T-cell (primary cell): ENCODE results near the gene ATR. TPM values are rescaled to one million over a fixed set of nuclear protein-coding genes. Genes with fewer than 3 reads are reported as not detected.

Experiments used
- ATAC-seq, 4 experiments: fragments of 200-7000 bp in 3 of 4; fragments of 150-1000 bp in 1 of 4; cut with Tn5 transposase; replicated peaks in 1 of 4; 1 replicate in 3 of 4; 2 replicates in 1 of 4; pipeline ENCODE4 v1.10.0; 2021; ENCODE audit warnings: moderate library complexity in 3 of 4, mild to moderate bottlenecking in 2 of 4, moderate number of reproducible peaks in 1 of 4
- CTCF ChIA-PET, 2 donors: fragments of 300-600 bp; sonication (Branson Sonifier 250); formaldehyde crosslinking; loops; one replicate each; lab custom pipeline; 2022; ENCODE audit warnings: antibody characterized with exemption in 2 of 2; lab: Charles Lee
- POLR2A ChIA-PET, 2 donors: fragments of 300-600 bp; sonication (Branson Sonifier 250); formaldehyde crosslinking; loops; one replicate each; lab custom pipeline; 2022; ENCODE audit warnings: antibody characterized with exemption in 2 of 2; lab: Charles Lee
- DNase-seq, 35 experiments: peaks; one replicate each; pipeline versions ENCODE4 v3.0.0 to v3.0.0-alpha.2; 2013 to 2023
- H3K27ac ChIP-seq: one replicate; pipeline ENCODE4 v1.5.1; 2013; ENCODE audit warnings: low read length
- H3K27me3 ChIP-seq, 2 experiments: replicated peaks in 1 of 2; 1 replicate in 1 of 2; 2 replicates in 1 of 2; pipeline versions ENCODE4 v1.6.1 to v1.7.0; 2013; ENCODE audit warnings: low read length in 1 of 2, mixed read lengths in 1 of 2; ENCODE audit not compliant: control insufficient read depth in 2 of 2, insufficient read depth in 2 of 2; ENCODE audit errors: extremely low read depth in 1 of 2
- H3K36me3 ChIP-seq, 2 donors: 1 replicate in 1 of 2; 2 replicates in 1 of 2; pipeline versions ENCODE4 v1.6.1 to v1.7.0; 2013; ENCODE audit warnings: low read length in 1 of 2; ENCODE audit not compliant: control insufficient read depth in 2 of 2, insufficient read depth in 1 of 2; ENCODE audit errors: extremely low read depth in 1 of 2
- H3K4me1 ChIP-seq, 2 experiments: 1 replicate in 1 of 2; 2 replicates in 1 of 2; pipeline versions ENCODE4 v1.6.1 to v1.7.0; 2013; ENCODE audit warnings: low read length in 2 of 2, mixed read lengths in 1 of 2; ENCODE audit not compliant: insufficient read depth in 2 of 2, control insufficient read depth in 1 of 2; ENCODE audit errors: extremely low read depth in 1 of 2
- H3K4me3 ChIP-seq, 2 donors: 1 replicate in 1 of 2; 2 replicates in 1 of 2; pipeline versions ENCODE4 v1.5.1 to v1.7.0; 2013; ENCODE audit warnings: mild to moderate bottlenecking in 2 of 2, low read length in 1 of 2, moderate library complexity in 1 of 2; ENCODE audit not compliant: control insufficient read depth in 1 of 2; ENCODE audit errors: extremely low read depth in 1 of 2
- H3K9me3 ChIP-seq: 2 replicates; pipeline ENCODE4 v1.7.0; 2013
- H3K27ac Mint-ChIP-seq, 2 donors: one replicate each; pipeline ENCODE4 v1.8.0; 2020 to 2021; ENCODE audit warnings: mild to moderate bottlenecking in 2 of 2, mixed read lengths in 2 of 2
- H3K27me3 Mint-ChIP-seq, 2 donors: one replicate each; pipeline ENCODE4 v1.8.0; 2021 to 2022; ENCODE audit warnings: mixed read lengths in 2 of 2
- H3K36me3 Mint-ChIP-seq: one replicate; pipeline ENCODE4 v1.8.0; 2021; ENCODE audit warnings: mixed read lengths
- H3K4me1 Mint-ChIP-seq, 3 donors: one replicate each; pipeline ENCODE4 v1.8.0; 2020 to 2022; ENCODE audit warnings: mixed read lengths in 3 of 3, mild to moderate bottlenecking in 1 of 3
- H3K4me3 Mint-ChIP-seq, 3 donors: one replicate each; pipeline ENCODE4 v1.8.0; 2020 to 2022; ENCODE audit warnings: mild to moderate bottlenecking in 3 of 3, mixed read lengths in 3 of 3, moderate library complexity in 3 of 3
- H3K9me3 Mint-ChIP-seq, 3 donors: one replicate each; pipeline ENCODE4 v1.8.0; 2020 to 2022; ENCODE audit warnings: mixed read lengths in 3 of 3
- WGBS: methylation state at CpG from one replicate; pipeline ENCODE4 v1.1.5; 2013; ENCODE audit warnings: missing lambda C conversion rate; ENCODE audit not compliant: insufficient coverage; 5-methylcytosine and 5-hydroxymethylcytosine counted together
- total RNA-seq, 35 experiments: library from RNA in 6 of 35; stranded (reverse) in 6 of 35; fragments of 120-200 nt in 1 of 35; gene quantifications; one replicate each; pipeline versions ENCODE4 v1.2.1 to v1.2.4 and lab custom pipeline; 2013 to 2026

The ATR gene
- total RNA-seq, 5 donors from 2014 or later (not counting 1 experiment from before 2014, with no cell fraction given) = 32.8 to 40.9 (median 36.3) TPM

- peak overlapping the region in 1 of 2 donors; percentile 11 for H3K27ac Mint-ChIP-seq
- H3K27me3 Mint-ChIP-seq = no peaks in the 10 kb centered on the region
- ATAC-seq (no peak), DNase-seq (no peak)
- no peak overlapping the region for H3K4me3 ChIP-seq
- no peaks in the 10 kb centered on the region for H3K9me3 ChIP-seq
- peaks cover 61% of the 10 kb centered on the region for H3K36me3 Mint-ChIP-seq
- H3K9me3 Mint-ChIP-seq = peaks cover 0 to 7% (median 0%) of the 10 kb centered on the region in 3 donors
- H3K4me1 Mint-ChIP-seq = no peaks in the 10 kb centered on the region
- H3K27ac ChIP-seq = no peak overlapping the region
- WGBS = 100% methylated on average over 1 of the region's 5 CpGs
- no peak overlapping the region for H3K4me3 Mint-ChIP-seq
- H3K4me1 ChIP-seq = no peaks in the 10 kb centered on the region
- ChIA-PET POLR2A (interaction anchor here in 1 of 2 donors (0.5 kb wide), 1 partner anchor 102 kb away, joined by 5 read pairs; no protein-coding TSS in a partner anchor), CTCF (interaction anchor here in 1 of 2 donors (0.5 to 0.6 kb wide), 2 partner anchors 982 to 1442 kb away, joined by 3 to 5 read pairs; no protein-coding TSS in a partner anchor)
- peaks cover 0 to 32% of the 10 kb centered on the region in 2 donors for H3K36me3 ChIP-seq
- no peaks in the 10 kb centered on the region for H3K27me3 ChIP-seq
Measured at GRCh38 chr3:142501004-142501926, 77.3 kb downstream of the ATR start.

- Mint-ChIP-seq H3K36me3 (peaks cover 61% of the 10 kb centered on the region), H3K27ac (no peak overlapping the region)
- POLR2A ChIA-PET = interaction anchor here in 1 of 2 donors (0.6 kb wide), 1 partner anchor 151 kb away, joined by 5 read pairs; no protein-coding TSS in a partner anchor
Measured at GRCh38 chr3:142500211-142500610, 78.3 kb downstream of the ATR start.

GRCh38 chr3:142498397-142499180 is 79.9 kb downstream of the ATR start:
- 60% methylated on average over 1 of the region's 2 CpGs for WGBS
- ATAC-seq (no peak), DNase-seq (no peak)
- no peaks in the 10 kb centered on the region for H3K27me3 ChIP-seq
- H3K36me3 Mint-ChIP-seq = peaks cover 65% of the 10 kb centered on the region
- peaks cover 0 to 7% (median 0%) of the 10 kb centered on the region in 3 donors for H3K9me3 Mint-ChIP-seq
- POLR2A ChIA-PET = interaction anchor here (0.5 to 0.7 kb wide), 4 partner anchors 13 to 90 kb away, joined by 3 to 5 read pairs (median 4); no protein-coding TSS in a partner anchor
- no peaks in the 10 kb centered on the region for H3K27me3 Mint-ChIP-seq
- H3K4me3 ChIP-seq = no peak overlapping the region
- H3K27ac Mint-ChIP-seq = no peak overlapping the region
- H3K9me3 ChIP-seq = no peaks in the 10 kb centered on the region
- H3K36me3 ChIP-seq = peaks cover 0 to 36% of the 10 kb centered on the region in 2 donors
- no peak overlapping the region for H3K27ac ChIP-seq
- CTCF ChIA-PET = no interaction called here
- H3K4me3 Mint-ChIP-seq = no peak overlapping the region
- no peaks in the 10 kb centered on the region for H3K4me1 ChIP-seq
- no peaks in the 10 kb centered on the region for H3K4me1 Mint-ChIP-seq

More at GRCh38 chr3:142500211-142500610, 78.3 kb downstream of the ATR start:
- no peaks in the 10 kb centered on the region for H3K4me1 Mint-ChIP-seq
- no peak overlapping the region for H3K4me3 Mint-ChIP-seq
- no peaks in the 10 kb centered on the region for H3K27me3 Mint-ChIP-seq
- Histone ChIP-seq H3K36me3 (peaks cover 0 to 30% of the 10 kb centered on the region in 2 donors), H3K4me1 (no peaks in the 10 kb centered on the region), H3K27me3 (no peaks in the 10 kb centered on the region), H3K9me3 (no peaks in the 10 kb centered on the region), H3K27ac (no peak overlapping the region), H3K4me3 (no peak overlapping the region)
- CTCF ChIA-PET = no interaction called here
- WGBS = no CpG with 5 or more reads among the region's 2 CpGs
- peaks cover 0 to 7% (median 0%) of the 10 kb centered on the region in 3 donors for H3K9me3 Mint-ChIP-seq
- DNase-seq (no peak), ATAC-seq (no peak)

GRCh38 chr3:142497729-142498128 is 80.8 kb downstream of the ATR start:
- no peak for ATAC-seq
- Mint-ChIP-seq H3K36me3 (peaks cover 65% of the 10 kb centered on the region), H3K9me3 (peaks cover 0 to 7% (median 0%) of the 10 kb centered on the region in 3 donors), H3K4me3 (no peak overlapping the region), H3K27ac (no peak overlapping the region), H3K27me3 (no peaks in the 10 kb centered on the region), H3K4me1 (no peaks in the 10 kb centered on the region)
- no peaks in the 10 kb centered on the region for H3K27me3 ChIP-seq
- no peak for DNase-seq
- H3K27ac ChIP-seq = no peak overlapping the region
- WGBS = no CpG with 5 or more reads among the region's 1 CpG
- H3K36me3 ChIP-seq = peaks cover 0 to 40% of the 10 kb centered on the region in 2 donors
- no peak overlapping the region for H3K4me3 ChIP-seq
- ChIA-PET CTCF (no interaction called here), POLR2A (no interaction called here)
- H3K4me1 ChIP-seq = no peaks in the 10 kb centered on the region
- H3K9me3 ChIP-seq = no peaks in the 10 kb centered on the region

GRCh38 chr3:142495103-142495502 is 83.4 kb downstream of the ATR start:
- no peak for ATAC-seq
- WGBS = no CpG with 5 or more reads among the region's 3 CpGs
- Mint-ChIP-seq H3K27me3 (no peaks in the 10 kb centered on the region), H3K36me3 (peaks cover 71% of the 10 kb centered on the region), H3K27ac (no peak overlapping the region), H3K4me1 (no peaks in the 10 kb centered on the region), H3K4me3 (no peak overlapping the region), H3K9me3 (no peaks in the 10 kb centered on the region)
- no peaks in the 10 kb centered on the region for H3K9me3 ChIP-seq
- no peaks in the 10 kb centered on the region for H3K27me3 ChIP-seq
- peaks cover 0 to 55% of the 10 kb centered on the region in 2 donors for H3K36me3 ChIP-seq
- no peak overlapping the region for H3K27ac ChIP-seq
- no peak overlapping the region for H3K4me3 ChIP-seq
- ChIA-PET CTCF (no interaction called here), POLR2A (no interaction called here)
- DNase-seq = no peak
- no peaks in the 10 kb centered on the region for H3K4me1 ChIP-seq

- Mint-ChIP-seq H3K4me1 (no peaks in the 10 kb centered on the region), H3K36me3 (peaks cover 74% of the 10 kb centered on the region), H3K9me3 (no peaks in the 10 kb centered on the region), H3K4me3 (no peak overlapping the region), H3K27ac (no peak overlapping the region), H3K27me3 (no peaks in the 10 kb centered on the region)
- DNase-seq = no peak
- no peak overlapping the region for H3K4me3 ChIP-seq
- H3K4me1 ChIP-seq = no peaks in the 10 kb centered on the region
- ChIA-PET CTCF (interaction anchor here in 1 of 2 donors (0.6 kb wide), 1 partner anchor 20 kb away, joined by 4 read pairs; no protein-coding TSS in a partner anchor), POLR2A (no interaction called here)
- peaks cover 0 to 64% of the 10 kb centered on the region in 2 donors for H3K36me3 ChIP-seq
- no peak overlapping the region for H3K27ac ChIP-seq
- 100% methylated on average over 2 of the region's 2 CpGs for WGBS
- H3K9me3 ChIP-seq = no peaks in the 10 kb centered on the region
- ATAC-seq = no peak
- no peaks in the 10 kb centered on the region for H3K27me3 ChIP-seq
Measured at GRCh38 chr3:142492184-142492583, 86.3 kb downstream of the ATR start.
